K562 (cell line): Measurements from ENCODE around the gene PIP5K1B. TPM values are rescaled to one million over a fixed set of nuclear protein-coding genes. Genes with fewer than 3 reads are reported as not detected.

Experiments used
- ATAC-seq: fragments of 200-7000 bp; cut with Tn5 transposase; 3 replicates; pipeline ENCODE4 v1.9.1; 2020; ENCODE audit warnings: moderate library complexity
- BruUV-seq: library from RNA; stranded (reverse); fragments of 400-500 nt; replicated peaks from 2 replicates; lab custom pipeline; 2021; lab: Mats Ljungman, UMichigan
- CTCF ChIA-PET: fragments of 300-600 bp; formaldehyde crosslinking; extraction: SDS; loops from one replicate; lab custom pipeline; 2021; ENCODE audit warnings: low intra/inter-chr PET ratio; lab: Yijun Ruan, JAX
- POLR2A ChIA-PET: fragments of 300-600, 350-650 bp; sonication (Branson Sonifier 250); formaldehyde crosslinking; extraction: SDS; loops from one replicate; lab custom pipeline; 2021; ENCODE audit warnings: antibody characterized with exemption, inconsistent platforms; lab: Yijun Ruan, JAX
- DNase-seq, 4 experiments: peaks; one replicate each; pipeline versions ENCODE4 v3.0.0 to v3.0.0-alpha.2; 2011 to 2018; ENCODE audit warnings: low spot score in 3 of 4, mixed read lengths in 3 of 4; ENCODE audit errors: extremely low read depth in 1 of 4
- FAIRE-seq: peaks from 2 replicates; lab custom pipeline; 2011; peaks lifted over from hg19 to GRCh38; lab: Jason Lieb, UNC
- H2AFZ ChIP-seq: 2 replicates; pipeline ENCODE4 v1.6.0; 2011; ENCODE audit warnings: low read depth, low read length, control low read depth, inconsistent platforms
- H3K27ac ChIP-seq: fragments of 200-600 bp; 3 replicates; pipeline ENCODE4 v1.8.0; 2011; ENCODE audit warnings: low read depth, mild to moderate bottlenecking, control low read depth, inconsistent platforms, low read length, moderate library complexity, mixed read lengths; ENCODE audit errors: extremely low read depth
- H3K27me3 ChIP-seq, 2 experiments: fragments of 300-600 bp in 1 of 2; 2 replicates in 1 of 2; 3 replicates in 1 of 2; pipeline versions ENCODE4 v1.6.0 to v1.8.0; 2011; ENCODE audit warnings: inconsistent platforms in 2 of 2, low read length in 2 of 2, mild to moderate bottlenecking in 1 of 2, mixed read lengths in 1 of 2, moderate library complexity in 1 of 2; ENCODE audit not compliant: control insufficient read depth in 2 of 2, insufficient read depth in 2 of 2
- H3K36me3 ChIP-seq: fragments of 300-600 bp; 3 replicates; pipeline ENCODE4 v1.8.0; 2011; ENCODE audit warnings: mild to moderate bottlenecking, low read length, inconsistent platforms; ENCODE audit not compliant: control insufficient read depth, insufficient read depth
- H3K4me1 ChIP-seq, 2 experiments: fragments of 200-600 bp in 1 of 2; replicated peaks in 1 of 2; 2 replicates in 1 of 2; 3 replicates in 1 of 2; pipeline versions ENCODE4 v1.5.1 to v1.8.0; 2011; ENCODE audit warnings: inconsistent platforms in 2 of 2, low read length in 2 of 2, mild to moderate bottlenecking in 1 of 2, mixed read lengths in 1 of 2, moderate library complexity in 1 of 2; ENCODE audit not compliant: control insufficient read depth in 2 of 2, insufficient read depth in 2 of 2
- H3K4me2 ChIP-seq: 2 replicates; pipeline ENCODE4 v1.6.1; 2011; ENCODE audit warnings: low read length, control low read depth, inconsistent platforms, mixed read lengths; ENCODE audit not compliant: insufficient read depth
- H3K4me3 ChIP-seq: fragments of 200-600 bp; sonication (generic), shearing (Covaris generic); 2 replicates; pipeline ENCODE4 v1.5.1; 2016; ENCODE audit warnings: control low read depth, inconsistent platforms
- H3K79me2 ChIP-seq: fragments of 200-600 bp; 3 replicates; pipeline ENCODE4 v1.8.0; 2011; ENCODE audit warnings: low read length, inconsistent platforms; ENCODE audit not compliant: control insufficient read depth, insufficient read depth
- H3K9ac ChIP-seq, 2 experiments: 2 replicates each; pipeline versions ENCODE4 v1.6.0 to v1.6.1; 2011; ENCODE audit warnings: low read depth in 2 of 2, low read length in 2 of 2, control low read depth in 1 of 2, inconsistent platforms in 1 of 2, mild to moderate bottlenecking in 1 of 2, mixed read lengths in 1 of 2; ENCODE audit not compliant: insufficient read depth in 1 of 2
- H3K9me1 ChIP-seq: one replicate; pipeline ENCODE4 v1.6.0; 2011; ENCODE audit warnings: inconsistent platforms, mild to moderate bottlenecking, low read length, moderate library complexity; ENCODE audit not compliant: control insufficient read depth, insufficient read depth
- H3K9me3 ChIP-seq: replicated peaks from 2 replicates; pipeline ENCODE4 v1.5.1; 2011; ENCODE audit warnings: low read depth, low read length, inconsistent platforms; ENCODE audit not compliant: control insufficient read depth, insufficient read depth
- H4K20me1 ChIP-seq: replicated peaks from 2 replicates; pipeline ENCODE4 v1.6.1; 2011; ENCODE audit warnings: low read length, inconsistent platforms, mixed read lengths; ENCODE audit not compliant: control insufficient read depth, insufficient read depth
- SNIP1 ChIP-seq: fragments of 450-650 bp; IDR thresholded peaks from 2 replicates; pipeline ENCODE4 v1.7.1; 2017; ENCODE audit warnings: low read depth, mild to moderate bottlenecking
- SRSF9 ChIP-seq: fragments of 200-400 bp; formaldehyde crosslinking; IDR thresholded peaks from 2 replicates; pipeline ENCODE4 v1.6.1; 2017; ENCODE audit warnings: low read depth, low read length, borderline replicate concordance
- ZNF134 ChIP-seq: fragments of 250-450 bp; sonication (Bioruptor Pico); conservative IDR thresholded peaks from 2 replicates; pipeline ENCODE4 v1.4.0; 2020
- ZNF408 ChIP-seq: fragments of 250-450 bp; sonication (Bioruptor Pico); IDR thresholded peaks from 2 replicates; pipeline ENCODE4 v1.4.0; 2020; ENCODE audit warnings: low read depth, mild to moderate bottlenecking, moderate library complexity
- WGBS: fragments of 100-300 bp; shearing (Covaris generic); methylation state at CpG from one replicate; pipeline ENCODE4 v1.1.6; 2016; ENCODE audit warnings: low coverage, mixed read lengths; ENCODE audit not compliant: insufficient coverage; ENCODE audit errors: missing lambda C conversion rate; 5-methylcytosine and 5-hydroxymethylcytosine counted together
- in situ Hi-C: fragments of 300-500 bp; cut with MboI; formaldehyde crosslinking; loops from 4 replicates; pipeline ENCODE4 v1.15.0; 2018; ENCODE audit warnings: inconsistent platforms, mixed read lengths
- intact Hi-C: fragments of 100-400 bp; cut with micrococcal nuclease; formaldehyde crosslinking; loops from 2 replicates; pipeline ENCODE4 v1.14.2; 2022
- polyA plus RNA-seq, 8 experiments: library from polyadenylated mRNA; depleted of rRNA in 4 of 8; stranded (reverse) in 5 of 8; unstranded in 3 of 8; fragments of >200 nt; fragmentation: Nextera tagmentation in 2 of 8; fragmentation: Illumina TruSeq in 1 of 8; extraction: Ambion mirVana in 2 of 8; extraction: Trizol in 1 of 8; gene quantifications; 2 replicates each; pipeline versions ENCODE4 v1.2.1 to v1.2.3, GENCODE V29; 2011 to 2014; ENCODE audit warnings: inconsistent platforms in 1 of 8, missing spikeins in 1 of 8
- total RNA-seq, 7 experiments: library from RNA; depleted of rRNA in 6 of 7; stranded (reverse); fragments of >200 nt in 6 of 7; fragmentation: Illumina TruSeq in 2 of 7; extraction: Trizol in 2 of 7; gene quantifications; 2 replicates each; pipeline versions ENCODE4 v1.2.1 to v1.2.3, GENCODE V29; 2011 to 2021; ENCODE audit warnings: low replicate concordance in 1 of 7
- TF ChIP-seq, protein P1 (sequence below), 2 experiments: fragments of 200-800 bp in 1 of 2; sonication (Bioruptor generic) in 1 of 2; sonication (generic) in 1 of 2; formaldehyde crosslinking in 1 of 2; IDR thresholded peaks in 1 of 2; conservative IDR thresholded peaks in 1 of 2; 2 replicates each; pipeline versions ENCODE4 v1.5.0 to v1.6.1; 2016 to 2020; ENCODE audit warnings: missing compliant biosample characterization in 1 of 2, missing genetic modification characterization in 1 of 2, missing genetic modification reagents in 1 of 2

The PIP5K1B gene
- total and polyA plus RNA-seq, 9 of the 15 experiments (the other 6 are each of a cell fraction or from before 2014, with no cell fraction given) = 3.1 to 12.9 (median 7.4) TPM

GRCh38 chr9:68898781-68899439 is 193.9 kb downstream of the PIP5K1B start:
- POLR2A ChIA-PET = interaction anchor here (0.8 to 1.0 kb wide), 2 partner anchors 13 to 71 kb away, joined by 3 read pairs; no protein-coding TSS in a partner anchor
- no peak overlapping the region for H2AFZ ChIP-seq
- FAIRE-seq (no peak), DNase-seq (no peak), ATAC-seq (no peak)
- whole genome bisulfite sequencing = 35% methylated on average over 2 of the region's 6 CpGs
- CTCF ChIA-PET = no interaction called here
- H3K9me1 ChIP-seq = no peaks in the 10 kb centered on the region
- TF ChIP-seq ZNF408 (CRISPR knock-in tag) (no peak), SRSF9 (no peak), ZNF134 (CRISPR knock-in tag) (no peak), SNIP1 (no peak)
- TF ChIP-seq, protein P1, sequence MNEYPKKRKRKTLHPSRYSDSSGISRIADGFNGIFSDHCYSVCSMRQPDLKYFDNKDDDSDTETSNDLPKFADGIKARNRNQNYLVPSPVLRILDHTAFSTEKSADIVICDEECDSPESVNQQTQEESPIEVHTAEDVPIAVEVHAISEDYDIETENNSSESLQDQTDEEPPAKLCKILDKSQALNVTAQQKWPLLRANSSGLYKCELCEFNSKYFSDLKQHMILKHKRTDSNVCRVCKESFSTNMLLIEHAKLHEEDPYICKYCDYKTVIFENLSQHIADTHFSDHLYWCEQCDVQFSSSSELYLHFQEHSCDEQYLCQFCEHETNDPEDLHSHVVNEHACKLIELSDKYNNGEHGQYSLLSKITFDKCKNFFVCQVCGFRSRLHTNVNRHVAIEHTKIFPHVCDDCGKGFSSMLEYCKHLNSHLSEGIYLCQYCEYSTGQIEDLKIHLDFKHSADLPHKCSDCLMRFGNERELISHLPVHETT (CRISPR knock-in tag; conservative IDR thresholded peaks at IDR 0.05 in 1 of 2, IDR thresholded peaks at IDR 0.05 in 1 of 2) = no peak
- no peaks in the 10 kb centered on the region for H3K4me1 ChIP-seq
- H3K4me3 ChIP-seq = no peak overlapping the region
- no peaks in the 10 kb centered on the region for H3K79me2 ChIP-seq
- in situ Hi-C loops = no loop called here
- H3K9ac ChIP-seq = no peak overlapping the region
- H3K4me2 ChIP-seq = no peak overlapping the region
- intact Hi-C loops = no loop called here
- no TSS peak for BruUV-seq
- no peaks in the 10 kb centered on the region for H3K27me3 ChIP-seq
- H3K9me3 ChIP-seq = no peaks in the 10 kb centered on the region
- H3K36me3 ChIP-seq = 0 out of 3 replicates have a peak, but pooled peaks cover 2% of the 10 kb centered on the region
- H3K27ac ChIP-seq = no peak overlapping the region
- H4K20me1 ChIP-seq = no peaks in the 10 kb centered on the region
